Bladder microvascular endothelial cell (primary cell): ENCODE data around the gene NBPF6. TPM values are rescaled to one million over a fixed set of nuclear protein-coding genes. Genes with fewer than 3 reads are reported as not detected.

Experiments
- total RNA-seq: library from RNA; depleted of rRNA; stranded (reverse); fragments of >200 nt; gene quantifications from 2 replicates; pipeline ENCODE4 v1.2.3, GENCODE V29; 2014

NBPF6 gene
- not detected in 2 replicates for total RNA-seq

GRCh38 chr1:108450043-108450442 is at the start of gene NBPF6:
TSS of gene NBPF6 (plus strand) at chr1:108450343. CDS start at chr1:108450602, 259 bp downstream.

Other genes with a start within 250 kb of the NBPF6 start
- 39.3 and 67.7 TPM in 2 replicates for gene SLC25A24, start 250.0 kb upstream of the NBPF6 start, total RNA-seq
- not detected in 2 replicates for gene NBPF4, start 206.3 kb upstream of the NBPF6 start, total RNA-seq
- 1.1 and 1.9 TPM in 2 replicates for gene EEIG2, start 109.8 kb downstream of the NBPF6 start, total RNA-seq
- gene HENMT1, start 210.8 kb downstream of the NBPF6 start, total RNA-seq = 1.9 and 2.2 TPM in 2 replicates
- 7.9 and 20.5 TPM in 2 replicates for gene PRPF38B, start 242.0 kb downstream of the NBPF6 start, total RNA-seq